ENCODE data around the gene INSIG2.

INSIG2 gene

GRCh38 chr2:118095610-118096009 lies 7.3 kb downstream of the INSIG2 start:
- Histone ChIP-seq H3K4me3 (ENCODE audit: low read depth in 1 of 2, low read length in 2 of 2) (no peak overlapping the region), H3K4me1 (ENCODE audit: control insufficient read depth in 1 of 2, insufficient read depth in 2 of 2, low read length in 2 of 2) (peaks cover 5 to 6% of the 10 kb centered on the region in 2 donors), H3K27me3 (ENCODE audit: control insufficient read depth in 1 of 2, insufficient read depth in 2 of 2, low read length in 2 of 2) (no peaks in the 10 kb centered on the region), H3K36me3 (ENCODE audit: control insufficient read depth in 1 of 2, insufficient read depth in 2 of 2, low read length in 2 of 2) (peaks cover 0 to 11% of the 10 kb centered on the region in 2 donors), H3K9me3 (ENCODE audit: control insufficient read depth in 1 of 2, low read length in 2 of 2) (no peaks in the 10 kb centered on the region), H3K9ac (ENCODE audit: low read depth in 1 of 2, low read length in 2 of 2) (no peak overlapping the region), H3K27ac (ENCODE audit: low read depth, low read length) (no peak overlapping the region)

GRCh38 chr2:118097657-118098056 lies 9.4 kb downstream of the INSIG2 start:
- Histone ChIP-seq H3K27ac (ENCODE audit: low read depth, low read length) (no peak overlapping the region), H3K9me3 (ENCODE audit: control insufficient read depth in 1 of 2, low read length in 2 of 2) (no peaks in the 10 kb centered on the region), H3K27me3 (ENCODE audit: control insufficient read depth in 1 of 2, insufficient read depth in 2 of 2, low read length in 2 of 2) (no peaks in the 10 kb centered on the region), H3K36me3 (ENCODE audit: control insufficient read depth in 1 of 2, insufficient read depth in 2 of 2, low read length in 2 of 2) (peaks cover 0 to 11% of the 10 kb centered on the region in 2 donors), H3K4me1 (ENCODE audit: control insufficient read depth in 1 of 2, insufficient read depth in 2 of 2, low read length in 2 of 2) (peaks cover 0 to 5% of the 10 kb centered on the region in 2 donors), H3K9ac (ENCODE audit: low read depth in 1 of 2, low read length in 2 of 2) (no peak overlapping the region), H3K4me3 (ENCODE audit: low read depth in 1 of 2, low read length in 2 of 2) (no peak overlapping the region)

GRCh38 chr2:118098307-118099030 lies 10.2 kb downstream of the INSIG2 start:
- no peaks in the 10 kb centered on the region for H3K9me3 ChIP-seq (ENCODE audit: control insufficient read depth in 1 of 2, low read length in 2 of 2)
- no peaks in the 10 kb centered on the region for H3K27me3 ChIP-seq (ENCODE audit: control insufficient read depth in 1 of 2, insufficient read depth in 2 of 2, low read length in 2 of 2)
- no peak overlapping the region for H3K27ac ChIP-seq (ENCODE audit: low read depth, low read length)
- H3K36me3 ChIP-seq (ENCODE audit: control insufficient read depth in 1 of 2, insufficient read depth in 2 of 2, low read length in 2 of 2), result peaks cover 0 to 15% of the 10 kb centered on the region in 2 donors
- peaks cover 0 to 5% of the 10 kb centered on the region in 2 donors for H3K4me1 ChIP-seq (ENCODE audit: control insufficient read depth in 1 of 2, insufficient read depth in 2 of 2, low read length in 2 of 2)
- H3K4me3 ChIP-seq (ENCODE audit: low read depth in 1 of 2, low read length in 2 of 2), result no peak overlapping the region
- H3K9ac ChIP-seq (ENCODE audit: low read depth in 1 of 2, low read length in 2 of 2), result no peak overlapping the region

DNA sequence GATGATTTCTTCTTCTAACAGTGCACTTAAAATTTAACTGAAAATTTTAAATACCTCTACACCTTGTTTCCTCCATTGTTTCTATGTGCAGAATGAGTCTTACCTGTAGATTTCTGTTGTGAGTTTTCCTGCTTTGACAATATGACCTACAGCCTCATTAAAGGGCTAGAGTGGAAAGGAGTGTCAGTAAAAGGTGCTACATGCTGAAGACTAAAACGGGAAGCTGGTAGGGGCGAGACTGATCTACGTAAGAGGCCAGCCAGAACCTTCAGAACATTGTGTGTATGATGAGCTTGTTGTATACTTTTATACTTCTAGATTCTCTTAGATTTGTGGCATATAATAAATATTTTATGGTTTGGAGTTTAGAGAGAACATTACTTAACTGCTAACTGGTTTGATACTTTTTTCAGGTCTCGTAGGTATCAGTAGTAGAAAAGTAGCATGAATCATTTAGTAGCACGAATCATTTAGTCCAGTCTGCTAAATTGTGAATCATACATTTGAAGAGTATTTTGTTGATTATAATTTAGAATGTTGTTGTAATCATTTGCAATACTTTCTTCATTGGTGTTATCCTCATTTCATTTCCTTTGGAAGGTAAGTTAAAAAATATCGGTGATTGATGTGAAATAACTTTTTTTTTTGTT lies 14.3 kb downstream of the INSIG2 start:
- Histone ChIP-seq H3K27ac (ENCODE audit: low read depth, low read length) (no peak overlapping the region), H3K27me3 (ENCODE audit: control insufficient read depth in 1 of 2, insufficient read depth in 2 of 2, low read length in 2 of 2) (no peaks in the 10 kb centered on the region), H3K9me3 (ENCODE audit: control insufficient read depth in 1 of 2, low read length in 2 of 2) (no peaks in the 10 kb centered on the region), H3K36me3 (ENCODE audit: control insufficient read depth in 1 of 2, insufficient read depth in 2 of 2, low read length in 2 of 2) (peaks cover 0 to 16% of the 10 kb centered on the region in 2 donors), H3K4me1 (ENCODE audit: control insufficient read depth in 1 of 2, insufficient read depth in 2 of 2, low read length in 2 of 2) (no peaks in the 10 kb centered on the region), H3K4me3 (ENCODE audit: low read depth in 1 of 2, low read length in 2 of 2) (no peak overlapping the region), H3K9ac (ENCODE audit: low read depth in 1 of 2, low read length in 2 of 2) (no peak overlapping the region)

GRCh38 chr2:118103951-118104940 lies 16.0 kb downstream of the INSIG2 start:
- no peaks in the 10 kb centered on the region for H3K4me1 ChIP-seq (ENCODE audit: control insufficient read depth in 1 of 2, insufficient read depth in 2 of 2, low read length in 2 of 2)
- H3K27me3 ChIP-seq (ENCODE audit: control insufficient read depth in 1 of 2, insufficient read depth in 2 of 2, low read length in 2 of 2), result no peaks in the 10 kb centered on the region
- H3K9me3 ChIP-seq (ENCODE audit: control insufficient read depth in 1 of 2, low read length in 2 of 2), result no peaks in the 10 kb centered on the region
- H3K27ac ChIP-seq (ENCODE audit: low read depth, low read length), result no peak overlapping the region
- H3K9ac ChIP-seq (ENCODE audit: low read depth in 1 of 2, low read length in 2 of 2), result no peak overlapping the region
- H3K36me3 ChIP-seq (ENCODE audit: control insufficient read depth in 1 of 2, insufficient read depth in 2 of 2, low read length in 2 of 2), result peaks cover 3 to 24% of the 10 kb centered on the region in 2 donors
- H3K4me3 ChIP-seq (ENCODE audit: low read depth in 1 of 2, low read length in 2 of 2), result no peak overlapping the region

DNA sequence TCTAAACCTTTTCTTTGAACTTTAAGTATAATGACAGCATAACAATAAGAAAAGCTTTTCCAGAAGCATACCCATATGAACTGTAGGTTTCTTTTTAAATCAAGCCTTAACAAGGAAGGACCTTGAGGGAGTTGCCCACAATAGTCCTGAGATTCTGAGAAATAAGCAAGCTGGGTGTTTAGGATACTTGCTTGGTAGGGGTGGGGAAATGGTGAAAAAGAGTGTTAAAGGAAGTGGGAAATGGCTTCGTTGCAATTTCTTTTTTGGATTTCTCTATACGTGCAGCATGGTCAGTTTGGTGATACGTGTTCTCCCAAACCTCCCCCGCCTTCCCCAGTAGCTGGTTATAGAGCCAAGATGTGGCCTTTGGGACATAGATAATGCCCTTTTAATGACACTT lies 17.2 kb downstream of the INSIG2 start:
- Histone ChIP-seq H3K27ac (ENCODE audit: low read depth, low read length) (no peak overlapping the region), H3K9ac (ENCODE audit: low read depth in 1 of 2, low read length in 2 of 2) (no peak overlapping the region), H3K9me3 (ENCODE audit: control insufficient read depth in 1 of 2, low read length in 2 of 2) (no peaks in the 10 kb centered on the region), H3K27me3 (ENCODE audit: control insufficient read depth in 1 of 2, insufficient read depth in 2 of 2, low read length in 2 of 2) (no peaks in the 10 kb centered on the region), H3K4me3 (ENCODE audit: low read depth in 1 of 2, low read length in 2 of 2) (no peak overlapping the region), H3K36me3 (ENCODE audit: control insufficient read depth in 1 of 2, insufficient read depth in 2 of 2, low read length in 2 of 2) (peaks cover 6 to 28% of the 10 kb centered on the region in 2 donors), H3K4me1 (ENCODE audit: control insufficient read depth in 1 of 2, insufficient read depth in 2 of 2, low read length in 2 of 2) (no peaks in the 10 kb centered on the region)

DNA sequence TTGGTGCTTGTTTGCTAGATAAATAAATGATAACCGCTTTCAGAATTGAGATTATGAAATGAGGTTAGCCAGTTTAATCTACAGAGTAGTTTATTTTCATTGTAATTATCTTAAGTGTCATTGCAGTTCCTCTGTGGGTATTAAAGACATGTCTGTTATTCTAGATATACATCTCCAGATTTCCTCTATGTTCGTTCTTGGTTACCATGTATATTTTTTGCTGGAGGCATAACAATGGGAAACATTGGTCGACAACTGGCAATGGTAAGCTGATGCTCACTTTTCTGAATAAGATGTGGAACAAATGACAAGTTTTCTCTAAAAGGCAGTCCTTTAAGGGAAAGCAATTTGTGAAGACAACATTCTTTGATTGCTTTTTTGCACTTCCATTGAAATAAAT lies 18.7 kb downstream of the INSIG2 start:
- Histone ChIP-seq H3K27ac (ENCODE audit: low read depth, low read length) (no peak overlapping the region), H3K4me3 (ENCODE audit: low read depth in 1 of 2, low read length in 2 of 2) (no peak overlapping the region), H3K4me1 (ENCODE audit: control insufficient read depth in 1 of 2, insufficient read depth in 2 of 2, low read length in 2 of 2) (no peaks in the 10 kb centered on the region), H3K36me3 (ENCODE audit: control insufficient read depth in 1 of 2, insufficient read depth in 2 of 2, low read length in 2 of 2) (peaks cover 6 to 28% of the 10 kb centered on the region in 2 donors), H3K9ac (ENCODE audit: low read depth in 1 of 2, low read length in 2 of 2) (no peak overlapping the region), H3K9me3 (ENCODE audit: control insufficient read depth in 1 of 2, low read length in 2 of 2) (no peaks in the 10 kb centered on the region), H3K27me3 (ENCODE audit: control insufficient read depth in 1 of 2, insufficient read depth in 2 of 2, low read length in 2 of 2) (no peaks in the 10 kb centered on the region)

DNA sequence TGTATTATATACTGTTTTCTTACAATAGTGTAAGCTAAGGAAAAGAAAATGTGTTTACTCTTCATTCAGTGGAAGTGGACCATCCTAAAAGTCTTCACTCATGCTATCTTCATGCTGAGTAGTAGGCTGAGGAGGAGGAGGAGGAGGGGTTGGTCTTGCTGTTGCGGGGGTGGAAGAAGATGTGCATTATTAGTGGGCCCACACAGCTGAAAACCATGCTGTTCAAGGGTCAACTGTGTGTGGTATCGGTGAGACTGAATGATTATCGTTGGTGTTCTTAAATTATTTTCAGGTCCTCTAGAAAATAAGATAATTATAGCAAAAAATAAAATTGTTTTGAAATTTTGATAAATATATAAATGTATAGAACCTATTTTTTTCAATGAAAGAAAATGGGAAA lies 22.0 kb downstream of the INSIG2 start:
- peaks cover 6 to 19% of the 10 kb centered on the region in 2 donors for H3K36me3 ChIP-seq (ENCODE audit: control insufficient read depth in 1 of 2, insufficient read depth in 2 of 2, low read length in 2 of 2)
- no peak overlapping the region for H3K27ac ChIP-seq (ENCODE audit: low read depth, low read length)
- no peaks in the 10 kb centered on the region for H3K4me1 ChIP-seq (ENCODE audit: control insufficient read depth in 1 of 2, insufficient read depth in 2 of 2, low read length in 2 of 2)
- H3K9ac ChIP-seq (ENCODE audit: low read depth in 1 of 2, low read length in 2 of 2), result no peak overlapping the region
- H3K27me3 ChIP-seq (ENCODE audit: control insufficient read depth in 1 of 2, insufficient read depth in 2 of 2, low read length in 2 of 2), result no peaks in the 10 kb centered on the region
- no peak overlapping the region for H3K4me3 ChIP-seq (ENCODE audit: low read depth in 1 of 2, low read length in 2 of 2)
- H3K9me3 ChIP-seq (ENCODE audit: control insufficient read depth in 1 of 2, low read length in 2 of 2), result no peaks in the 10 kb centered on the region

- no peak overlapping the region for H3K9ac ChIP-seq (ENCODE audit: low read depth in 1 of 2, low read length in 2 of 2)
- peaks cover 6 to 17% of the 10 kb centered on the region in 2 donors for H3K36me3 ChIP-seq (ENCODE audit: control insufficient read depth in 1 of 2, insufficient read depth in 2 of 2, low read length in 2 of 2)
- no peaks in the 10 kb centered on the region for H3K4me1 ChIP-seq (ENCODE audit: control insufficient read depth in 1 of 2, insufficient read depth in 2 of 2, low read length in 2 of 2)
These were observed 22.7 kb downstream of the INSIG2 start for GRCh38 chr2:118110991-118111390.

More at GRCh38 chr2:118110991-118111390, 22.7 kb downstream of the INSIG2 start:
- Histone ChIP-seq H3K4me3 (ENCODE audit: low read depth in 1 of 2, low read length in 2 of 2) (no peak overlapping the region), H3K27ac (ENCODE audit: low read depth, low read length) (no peak overlapping the region), H3K27me3 (ENCODE audit: control insufficient read depth in 1 of 2, insufficient read depth in 2 of 2, low read length in 2 of 2) (no peaks in the 10 kb centered on the region), H3K9me3 (ENCODE audit: control insufficient read depth in 1 of 2, low read length in 2 of 2) (no peaks in the 10 kb centered on the region)

All from duodenal mucosa (tissue), 2 donors.